ENCODE measurements around the gene SBK1. TPM values are rescaled to one million over a fixed set of nuclear protein-coding genes. Genes with fewer than 3 reads are reported as not detected.

Gene SBK1
- total and polyA plus RNA-seq, 4 donors: 0.90 to 2.7 (median 2.3) TPM

GRCh38 chr16:28293601-28293960, 1.3 kb downstream of the SBK1 start:
- DNase-seq: no peak
- no peak overlapping the region for H3K4me3 ChIP-seq

GRCh38 chr16:28294201-28294600, 1.9 kb downstream of the SBK1 start:
- ATAC-seq (ENCODE audit: insufficient read depth, low FRiP score) (no peak), DNase-seq (no peak)
- Histone ChIP-seq H3K36me3 (ENCODE audit: control insufficient read depth in 4 of 4, insufficient read depth in 4 of 4, low read length in 4 of 4) (no peaks in the 10 kb centered on the region), H3K4me1 (ENCODE audit: control insufficient read depth in 5 of 5, insufficient read depth in 5 of 5, low read length in 5 of 5) (peaks cover 0 to 10% (median 6%) of the 10 kb centered on the region in 5 donors), H3K27ac (ENCODE audit: low read depth in 1 of 2, low read length in 1 of 2) (no peak overlapping the region), H3K27me3 (ENCODE audit: control insufficient read depth in 3 of 3, insufficient read depth in 3 of 3, low read length in 2 of 3) (peaks cover 0 to 3% (median 0%) of the 10 kb centered on the region in 3 donors), H3K9ac (ENCODE audit: insufficient read depth in 1 of 2, low read length in 2 of 2) (peak overlapping the region in 1 of 2 donors; percentile 33), H3K9me3 (ENCODE audit: control insufficient read depth in 4 of 4, insufficient read depth in 3 of 4, low read length in 3 of 4) (no peaks in the 10 kb centered on the region), H3K4me3 (no peak overlapping the region)
- no peak for TF ChIP-seq CTCF (IDR thresholded peaks at IDR 0.05; ENCODE audit: control extremely low read depth, extremely low read depth)
- 87% methylated on average over 6 of the region's 6 CpGs for WGBS, 2 donors

More at GRCh38 chr16:28293601-28293960, 1.3 kb downstream of the SBK1 start:
- no peak overlapping the region for H3K9ac ChIP-seq (ENCODE audit: insufficient read depth in 1 of 2, low read length in 2 of 2)
- H3K4me1 ChIP-seq (ENCODE audit: control insufficient read depth in 5 of 5, insufficient read depth in 5 of 5, low read length in 5 of 5): peaks cover 0 to 10% (median 6%) of the 10 kb centered on the region in 5 donors
- H3K36me3 ChIP-seq (ENCODE audit: control insufficient read depth in 4 of 4, insufficient read depth in 4 of 4, low read length in 4 of 4): no peaks in the 10 kb centered on the region
- no peaks in the 10 kb centered on the region for H3K9me3 ChIP-seq (ENCODE audit: control insufficient read depth in 4 of 4, insufficient read depth in 3 of 4, low read length in 3 of 4)
- no peak for TF ChIP-seq CTCF (IDR thresholded peaks at IDR 0.05; ENCODE audit: control extremely low read depth, extremely low read depth)
- ATAC-seq (ENCODE audit: insufficient read depth, low FRiP score): no peak
- peaks cover 0 to 3% (median 0%) of the 10 kb centered on the region in 3 donors for H3K27me3 ChIP-seq (ENCODE audit: control insufficient read depth in 3 of 3, insufficient read depth in 3 of 3, low read length in 2 of 3)
- 47% methylated on average over 10 of the region's 10 CpGs for WGBS, 2 donors
- H3K27ac ChIP-seq (ENCODE audit: low read depth in 1 of 2, low read length in 1 of 2): no peak overlapping the region

GRCh38 chr16:28295276-28295675, 3.0 kb downstream of the SBK1 start:
- no peak for TF ChIP-seq CTCF (IDR thresholded peaks at IDR 0.05; ENCODE audit: control extremely low read depth, extremely low read depth)
- ATAC-seq (ENCODE audit: insufficient read depth, low FRiP score): no peak

GRCh38 chr16:28297308-28297707, 5.0 kb downstream of the SBK1 start:
- Histone ChIP-seq H3K36me3 (ENCODE audit: control insufficient read depth in 4 of 4, insufficient read depth in 4 of 4, low read length in 4 of 4) (no peaks in the 10 kb centered on the region), H3K27ac (ENCODE audit: low read depth in 1 of 2, low read length in 1 of 2) (no peak overlapping the region), H3K27me3 (ENCODE audit: control insufficient read depth in 3 of 3, insufficient read depth in 3 of 3, low read length in 2 of 3) (peaks cover 0 to 3% (median 0%) of the 10 kb centered on the region in 3 donors), H3K4me1 (ENCODE audit: control insufficient read depth in 5 of 5, insufficient read depth in 5 of 5, low read length in 5 of 5) (peaks cover 0 to 10% (median 6%) of the 10 kb centered on the region in 5 donors), H3K9me3 (ENCODE audit: control insufficient read depth in 4 of 4, insufficient read depth in 3 of 4, low read length in 3 of 4) (no peaks in the 10 kb centered on the region), H3K4me3 (no peak overlapping the region), H3K9ac (ENCODE audit: insufficient read depth in 1 of 2, low read length in 2 of 2) (no peak overlapping the region)
- no peak for TF ChIP-seq CTCF (IDR thresholded peaks at IDR 0.05; ENCODE audit: control extremely low read depth, extremely low read depth)
- DNase-seq: no peak
- ATAC-seq (ENCODE audit: insufficient read depth, low FRiP score): no peak
- 18 to 30% methylated on average over 2 of the region's 2 CpGs for WGBS, 2 donors

More at GRCh38 chr16:28295276-28295675, 3.0 kb downstream of the SBK1 start:
- Histone ChIP-seq H3K4me1 (ENCODE audit: control insufficient read depth in 5 of 5, insufficient read depth in 5 of 5, low read length in 5 of 5) (peaks cover 0 to 10% (median 6%) of the 10 kb centered on the region in 5 donors), H3K4me3 (no peak overlapping the region), H3K9ac (ENCODE audit: insufficient read depth in 1 of 2, low read length in 2 of 2) (no peak overlapping the region), H3K36me3 (ENCODE audit: control insufficient read depth in 4 of 4, insufficient read depth in 4 of 4, low read length in 4 of 4) (no peaks in the 10 kb centered on the region), H3K27me3 (ENCODE audit: control insufficient read depth in 3 of 3, insufficient read depth in 3 of 3, low read length in 2 of 3) (peaks cover 0 to 3% (median 0%) of the 10 kb centered on the region in 3 donors), H3K9me3 (ENCODE audit: control insufficient read depth in 4 of 4, insufficient read depth in 3 of 4, low read length in 3 of 4) (no peaks in the 10 kb centered on the region), H3K27ac (ENCODE audit: low read depth in 1 of 2, low read length in 1 of 2) (no peak overlapping the region)
- no peak for DNase-seq
- 87 to 89% methylated on average over 11 of the region's 11 CpGs for WGBS, 2 donors
